Measurements from ENCODE around the gene GADL1. TPM values are rescaled to one million over a fixed set of nuclear protein-coding genes. Genes with fewer than 3 reads are reported as not detected.

The GADL1 gene
- total RNA-seq, 1 donor: 0.18 TPM

- DNase-seq (ENCODE audit: low read depth): no peak
- TF ChIP-seq CTCF (IDR thresholded peaks at IDR 0.05; ENCODE audit: insufficient read depth, low read length): no peak
Observed at GRCh38 chr3:30832961-30833575, 61.4 kb downstream of the GADL1 start.

GRCh38 chr3:30827080-30827479 is 67.4 kb downstream of the GADL1 start:
- no peak for TF ChIP-seq CTCF (IDR thresholded peaks at IDR 0.05; ENCODE audit: insufficient read depth, low read length)
- DNase-seq (ENCODE audit: low read depth): no peak
- no peak overlapping the region for H3K4me3 ChIP-seq (ENCODE audit: low read depth, low read length)

More at GRCh38 chr3:30832961-30833575, 61.4 kb downstream of the GADL1 start:
- H3K4me3 ChIP-seq (ENCODE audit: low read depth, low read length): no peak overlapping the region

- DNase-seq (ENCODE audit: low read depth): peak; percentile 69
- no peak overlapping the region for H3K4me3 ChIP-seq (ENCODE audit: low read depth, low read length)
- TF ChIP-seq CTCF (IDR thresholded peaks at IDR 0.05; ENCODE audit: insufficient read depth, low read length): no peak
Observed at GRCh38 chr3:30826531-30826942, 67.9 kb downstream of the GADL1 start.

- no peak overlapping the region for H3K4me3 ChIP-seq (ENCODE audit: low read depth, low read length)
- no peak for DNase-seq (ENCODE audit: low read depth)
- no peak for TF ChIP-seq CTCF (IDR thresholded peaks at IDR 0.05; ENCODE audit: insufficient read depth, low read length)
Observed at GRCh38 chr3:30819067-30819798, 75.2 kb downstream of the GADL1 start.

- TF ChIP-seq CTCF (IDR thresholded peaks at IDR 0.05; ENCODE audit: insufficient read depth, low read length): no peak
- no peak for DNase-seq (ENCODE audit: low read depth)
- H3K4me3 ChIP-seq (ENCODE audit: low read depth, low read length): no peak overlapping the region
Observed at GRCh38 chr3:30813734-30814133, 80.7 kb downstream of the GADL1 start.

GRCh38 chr3:30811151-30811795 is 83.2 kb downstream of the GADL1 start:
- peak overlapping the region; percentile 6 for H3K4me3 ChIP-seq (ENCODE audit: low read depth, low read length)
- TF ChIP-seq CTCF (IDR thresholded peaks at IDR 0.05; ENCODE audit: insufficient read depth, low read length): no peak
- DNase-seq (ENCODE audit: low read depth): peak; percentile 48
